DMS79 (cell line): ENCODE results near the gene HDGFL2.
"Not testable (repeated sequence)": the region's sequence is repeated elsewhere in the genome, so short reads cannot be mapped to it uniquely, and the experiment has no call there.

Experiments used
- DNase-seq: peaks from one replicate; lab custom pipeline; 2025; lab: John Stamatoyannopoulos, UW

HDGFL2 gene

GRCh38 chr19:4516939-4517300 lies 44.8 kb downstream of the HDGFL2 start:
- DNase-seq: no peak

GRCh38 chr19:4517451-4518057 lies 45.5 kb downstream of the HDGFL2 start:
- DNase-seq: no peak

- no peak for DNase-seq
Observed at GRCh38 chr19:4518345-4519171, 46.5 kb downstream of the HDGFL2 start, which contains the start of gene PLIN4. Gene PLIN4 (minus strand): TSS chr19:4518486. CDS start chr19:4518272, 214 bp downstream.

- DNase-seq: no peak
Observed at GRCh38 chr19:4519172-4519496, 47.0 kb downstream of the HDGFL2 start.

GRCh38 chr19:4519521-4520277 lies 47.6 kb downstream of the HDGFL2 start:
- DNase-seq: no peak

- DNase-seq: no peak
Observed at GRCh38 chr19:4521170-4521887, 49.2 kb downstream of the HDGFL2 start.

- no peak for DNase-seq
Observed at GRCh38 chr19:4521888-4522242, 49.8 kb downstream of the HDGFL2 start.

- no peak for DNase-seq
Observed at GRCh38 chr19:4522291-4523002, 50.4 kb downstream of the HDGFL2 start.

GRCh38 chr19:4523306-4524110 lies 51.4 kb downstream of the HDGFL2 start:
- DNase-seq: no peak

- no peak for DNase-seq
Observed at GRCh38 chr19:4524808-4525562, 52.9 kb downstream of the HDGFL2 start.

GRCh38 chr19:4525563-4526002 lies 53.5 kb downstream of the HDGFL2 start:
- DNase-seq: no peak

GRCh38 chr19:4527377-4527776 lies 55.3 kb downstream of the HDGFL2 start:
- not testable (repeated sequence) for DNase-seq

- DNase-seq: no peak
Observed at GRCh38 chr19:4528843-4529242, 56.7 kb downstream of the HDGFL2 start.

- no peak for DNase-seq
Observed at GRCh38 chr19:4529924-4530522, 57.9 kb downstream of the HDGFL2 start.

- DNase-seq: no peak
Observed at GRCh38 chr19:4531562-4532165, 59.6 kb downstream of the HDGFL2 start.

- DNase-seq: no peak
Observed at GRCh38 chr19:4533334-4533733, 61.2 kb downstream of the HDGFL2 start.

GRCh38 chr19:4533835-4534424 lies 61.8 kb downstream of the HDGFL2 start:
- DNase-seq: no peak

GRCh38 chr19:4534836-4535658 lies 63.0 kb downstream of the HDGFL2 start, which contains the start of gene PLIN5:
Gene PLIN5 (minus strand): TSS chr19:4535224. CDS start chr19:4534074, 1,150 bp downstream.
- peak; percentile 73 for DNase-seq
